HG02970 (cell line): ENCODE data around the gene MS4A8.
"Not testable (repeated sequence)": the region's sequence is repeated elsewhere in the genome, so short reads cannot be mapped to it uniquely, and the experiment has no call there.

Source experiments
- ATAC-seq: cut with Tn5 transposase; IDR thresholded peaks from one replicate; pipeline ENCODE4 v1.9.1; 2021; ENCODE audit warnings: mild to moderate bottlenecking, moderate library complexity, moderate number of reproducible peaks; ENCODE audit not compliant: unreplicated experiment, low FRiP score

Gene MS4A8, protein sequence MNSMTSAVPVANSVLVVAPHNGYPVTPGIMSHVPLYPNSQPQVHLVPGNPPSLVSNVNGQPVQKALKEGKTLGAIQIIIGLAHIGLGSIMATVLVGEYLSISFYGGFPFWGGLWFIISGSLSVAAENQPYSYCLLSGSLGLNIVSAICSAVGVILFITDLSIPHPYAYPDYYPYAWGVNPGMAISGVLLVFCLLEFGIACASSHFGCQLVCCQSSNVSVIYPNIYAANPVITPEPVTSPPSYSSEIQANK

DNA sequence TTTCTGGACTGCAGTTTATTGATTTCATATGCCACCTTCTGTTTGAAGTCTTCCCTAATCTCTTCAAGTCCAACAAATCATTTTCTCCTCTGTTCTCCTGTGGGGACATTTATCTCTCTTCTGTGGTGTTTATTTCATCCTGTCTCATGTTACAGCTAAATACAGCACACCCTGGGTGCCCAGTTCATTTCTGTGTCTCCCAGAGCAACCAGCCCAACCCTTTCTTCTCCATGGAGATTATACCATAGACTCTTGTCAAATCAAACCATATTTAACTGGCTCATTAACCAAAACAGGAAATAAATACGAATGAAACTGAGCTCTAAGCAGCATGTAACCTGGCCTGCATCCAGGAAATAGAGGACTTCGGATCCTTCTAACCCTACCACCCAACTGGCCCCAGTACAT, at the start of gene MS4A8:
MS4A8 (plus strand) TSS at position 329 of the 408 bp plus-strand sequence. CDS start 1,249 bp downstream, outside the sequence.
- no peak for ATAC-seq

DNA sequence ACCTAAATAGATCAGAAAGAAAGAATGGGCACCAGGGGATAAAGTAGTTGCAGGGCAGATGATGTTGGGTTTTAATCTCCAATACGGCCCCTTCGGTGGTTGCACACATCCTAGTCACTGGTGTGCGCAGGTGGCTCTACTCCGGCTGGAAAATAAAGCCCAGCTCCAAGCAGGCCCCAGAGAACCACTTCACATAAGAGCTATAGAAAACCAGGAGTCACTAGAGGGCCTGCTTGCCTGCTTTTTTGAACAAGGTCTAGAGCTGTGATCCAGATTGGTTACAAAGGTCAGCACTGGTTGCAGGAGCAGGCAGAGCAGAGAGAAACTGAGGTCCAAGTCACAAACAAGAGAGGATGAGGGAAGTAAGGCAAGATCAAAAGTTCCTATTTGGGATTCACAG, 41.5 kb upstream of the MS4A8 start:
- ATAC-seq: no peak

DNA sequence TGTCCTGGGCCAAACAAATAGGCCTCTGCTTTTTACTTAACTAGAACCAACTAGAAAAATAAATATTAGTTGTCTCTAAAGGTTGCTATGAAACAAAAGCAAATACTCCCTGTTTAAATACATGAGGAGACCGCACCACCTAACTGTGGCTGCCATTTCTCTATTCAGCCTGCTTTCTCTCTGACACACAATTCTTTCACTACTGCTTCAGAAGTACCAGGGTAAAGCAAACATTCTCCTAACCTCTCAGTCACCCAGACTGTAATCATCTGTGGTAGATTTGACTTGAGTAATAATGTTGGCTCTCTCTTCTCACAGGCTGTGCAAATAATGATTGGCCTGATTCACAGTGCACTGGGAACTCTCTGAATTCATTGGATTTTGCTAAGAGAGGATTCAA, 41.0 kb upstream of the MS4A8 start:
- no peak for ATAC-seq

DNA sequence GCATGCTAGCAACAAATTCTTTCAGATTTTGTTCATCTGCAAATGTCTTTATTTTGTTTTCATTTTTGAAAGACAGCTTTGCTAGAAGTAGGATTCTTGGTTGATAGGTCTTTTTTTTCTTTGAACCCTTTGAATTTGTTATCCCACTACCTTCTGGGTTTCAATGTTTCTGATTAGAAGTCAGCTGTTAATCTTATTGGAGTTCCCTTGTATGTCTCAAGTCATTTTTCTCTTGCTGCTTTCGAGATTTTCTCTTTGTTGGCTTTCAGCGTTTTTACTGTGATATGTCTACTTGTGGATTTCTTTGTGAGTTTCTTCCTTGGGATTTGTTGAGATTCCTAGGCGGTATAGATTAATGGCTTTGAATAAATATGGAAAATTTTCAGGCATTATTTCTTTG, 27.2 kb upstream of the MS4A8 start:
- no peak for ATAC-seq

DNA sequence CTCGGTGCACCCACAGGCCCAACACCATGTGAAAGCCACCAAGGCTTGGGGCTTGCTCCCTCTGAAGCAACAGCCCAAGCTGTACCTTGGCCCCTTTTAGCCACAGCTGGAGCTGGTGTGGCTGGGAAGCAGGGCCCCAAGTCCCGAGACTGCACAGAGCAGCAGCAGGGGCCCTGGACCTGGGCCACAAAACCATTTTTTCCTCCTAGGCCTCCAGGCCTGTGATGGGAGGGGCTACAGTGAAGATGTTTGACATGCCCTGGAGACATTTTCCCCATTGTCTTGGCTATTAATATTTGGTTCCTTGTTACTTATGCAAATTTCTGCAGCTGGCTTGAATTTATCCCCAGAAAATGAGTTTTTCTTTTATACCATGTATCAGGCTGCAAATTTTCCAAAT, 21.2 kb upstream of the MS4A8 start:
- ATAC-seq: not testable (repeated sequence)

DNA sequence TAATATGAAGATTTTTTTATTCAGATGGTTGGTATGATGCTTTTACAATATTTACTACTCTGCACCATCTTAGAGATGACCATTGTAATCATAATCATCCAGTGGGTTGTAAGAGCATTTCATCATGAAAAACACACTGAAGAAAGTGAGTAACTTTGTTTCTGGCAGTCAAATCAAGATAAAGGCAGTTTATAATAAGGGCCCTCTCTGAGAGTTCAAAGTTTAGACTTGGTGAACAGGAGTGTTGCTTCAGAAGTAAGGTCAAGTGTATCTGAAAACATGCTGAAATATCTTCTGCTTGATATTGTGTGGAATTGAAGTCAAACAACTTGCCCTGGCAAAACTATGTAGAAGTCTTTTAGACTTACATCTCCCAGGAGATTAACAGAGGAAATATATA, 19.5 kb upstream of the MS4A8 start:
- no peak for ATAC-seq

DNA sequence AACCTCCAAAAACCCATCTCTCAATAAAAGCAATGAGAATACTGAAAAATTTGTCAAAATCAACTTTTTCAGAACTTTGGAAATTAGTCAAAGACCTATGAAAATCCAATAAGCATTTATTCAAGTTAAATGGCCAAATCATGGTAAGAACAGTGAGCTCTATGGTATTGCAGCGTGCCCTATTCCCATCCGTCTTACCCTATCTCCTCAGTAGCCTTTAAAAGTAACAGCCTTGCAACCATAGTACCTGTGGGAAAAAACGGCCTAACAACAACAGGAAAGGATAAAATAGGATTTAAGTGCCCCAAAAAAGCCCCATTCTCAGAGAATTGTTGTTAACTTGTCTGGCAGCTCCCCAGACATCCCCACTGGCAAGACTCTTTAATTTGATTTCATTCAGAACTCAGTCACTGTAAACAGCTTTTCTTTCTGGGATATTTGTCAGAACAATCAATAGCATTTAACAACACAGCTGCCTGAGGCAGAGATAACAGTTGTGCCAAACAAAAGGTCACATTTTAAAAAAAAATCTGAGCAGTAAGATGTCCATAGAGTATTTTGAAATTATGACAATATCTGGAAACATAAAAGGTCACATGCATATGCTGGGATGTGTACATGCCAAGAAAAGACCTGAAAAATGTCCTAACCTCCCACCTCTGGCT, 18.8 kb upstream of the MS4A8 start:
- no peak for ATAC-seq

DNA sequence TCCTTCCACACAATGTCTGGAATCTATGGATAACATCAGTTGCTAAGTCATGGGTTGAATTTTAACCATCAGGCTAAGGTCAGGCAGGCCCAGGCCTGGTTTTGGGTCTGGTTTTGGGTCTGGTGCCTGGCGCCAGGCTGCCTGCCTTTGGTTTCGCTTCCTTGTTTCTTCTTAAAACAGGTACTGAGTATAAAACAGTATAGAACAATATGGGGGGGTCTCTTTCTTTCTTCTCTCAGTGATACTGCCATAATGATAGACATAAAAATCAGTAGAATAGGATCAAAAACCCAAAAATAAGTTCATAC, 14.9 kb upstream of the MS4A8 start:
- ATAC-seq: not testable (repeated sequence)

DNA sequence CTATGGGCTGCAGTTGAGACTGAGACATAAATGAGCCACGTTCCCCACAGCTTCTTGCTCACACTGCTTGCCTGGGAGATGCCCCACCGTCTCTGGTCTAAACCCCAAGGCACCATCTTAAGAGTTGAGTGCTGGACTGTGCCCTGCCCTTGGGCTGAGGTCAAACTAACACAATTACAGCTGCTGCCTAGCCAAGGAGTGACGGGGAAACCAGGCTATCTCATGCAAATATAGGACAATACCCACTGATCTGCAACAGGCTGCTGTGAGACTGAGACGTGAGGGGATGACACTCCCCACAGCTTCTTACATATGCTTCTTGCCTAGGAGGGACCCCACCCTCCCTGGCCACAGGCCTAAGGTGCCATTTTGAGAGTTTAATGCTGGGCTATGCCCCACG, 7.8 kb upstream of the MS4A8 start:
- no peak for ATAC-seq

DNA sequence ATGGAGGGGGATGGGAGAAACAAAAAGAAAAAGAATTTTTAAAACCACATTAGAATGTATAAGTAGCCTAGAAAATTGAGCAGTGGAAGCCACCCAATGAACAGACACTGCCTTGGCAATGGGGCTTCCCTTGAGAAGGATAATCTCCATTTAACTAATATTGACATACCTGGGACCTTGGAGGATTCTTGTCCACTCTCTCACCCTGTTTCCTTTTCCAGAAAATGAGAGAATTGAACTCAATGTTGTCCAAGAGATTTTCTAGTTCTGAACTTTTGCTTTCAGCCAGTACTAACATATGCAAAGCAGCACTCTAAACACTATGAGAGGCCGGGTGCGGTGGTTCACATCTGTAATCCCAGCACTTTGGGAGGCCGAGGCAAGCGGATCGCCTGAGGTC, 524 bp downstream of the MS4A8 start:
- ATAC-seq: no peak

DNA sequence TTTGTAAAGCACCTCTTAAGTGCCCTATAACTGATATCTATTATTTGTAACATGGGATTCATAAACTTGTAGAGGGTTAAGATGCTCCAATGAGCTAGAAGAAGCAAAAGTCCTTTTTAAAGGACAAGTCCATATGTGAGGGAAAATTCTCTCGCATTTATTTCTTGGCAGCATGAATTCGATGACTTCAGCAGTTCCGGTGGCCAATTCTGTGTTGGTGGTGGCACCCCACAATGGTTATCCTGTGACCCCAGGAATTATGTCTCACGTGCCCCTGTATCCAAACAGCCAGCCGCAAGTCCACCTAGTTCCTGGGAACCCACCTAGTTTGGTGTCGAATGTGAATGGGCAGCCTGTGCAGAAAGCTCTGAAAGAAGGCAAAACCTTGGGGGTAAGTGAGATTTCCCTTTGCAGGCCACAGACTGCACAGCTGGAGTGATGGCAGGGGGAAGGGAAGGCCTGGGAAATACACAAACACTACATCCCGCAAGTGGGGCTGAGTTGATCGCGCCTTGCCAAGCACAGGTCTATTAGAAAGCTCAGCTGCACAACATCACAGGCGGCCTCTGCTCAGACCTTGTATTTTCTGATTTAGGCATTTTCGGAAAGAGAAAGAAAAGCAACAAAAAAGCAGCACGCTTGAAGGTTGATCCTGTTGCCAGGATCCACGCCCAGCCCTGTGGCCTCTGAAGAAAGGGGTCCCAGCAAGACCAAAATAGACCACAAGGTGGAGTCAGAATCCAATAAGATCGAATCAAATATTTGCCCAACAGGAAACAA, 1.5 kb downstream of the MS4A8 start:
- ATAC-seq: no peak

DNA sequence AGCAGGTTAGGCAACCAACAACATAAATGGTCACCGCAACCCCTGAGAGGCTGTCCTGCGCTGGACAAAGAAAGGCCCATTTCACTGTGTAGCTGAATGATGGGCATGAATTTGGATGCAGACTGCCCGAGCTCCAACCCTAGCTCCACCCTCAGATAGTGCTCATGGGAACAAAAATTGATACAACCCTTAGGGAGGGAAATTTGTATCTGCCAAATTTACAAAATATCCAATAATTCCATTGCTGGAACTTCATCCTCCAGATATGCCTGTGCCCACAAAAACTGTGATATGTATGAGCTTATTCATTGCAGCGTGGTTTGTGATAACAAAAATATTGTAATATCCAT, 2.0 kb downstream of the MS4A8 start:
- ATAC-seq: no peak

DNA sequence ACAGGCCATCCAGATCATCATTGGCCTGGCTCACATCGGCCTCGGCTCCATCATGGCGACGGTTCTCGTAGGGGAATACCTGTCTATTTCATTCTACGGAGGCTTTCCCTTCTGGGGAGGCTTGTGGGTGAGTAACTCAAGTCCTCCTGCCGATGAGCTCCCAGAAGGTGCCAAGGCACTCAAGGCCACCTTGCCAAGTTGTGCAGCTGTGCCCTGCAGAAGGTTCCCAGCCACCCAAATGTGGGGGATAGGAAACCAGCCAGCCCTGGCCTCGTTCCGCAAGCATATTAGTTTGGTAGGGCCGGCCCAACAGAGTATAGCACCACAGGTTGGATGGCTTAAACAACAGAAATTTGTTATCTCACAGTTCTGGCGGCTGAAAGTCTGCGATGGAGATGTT, 4.0 kb downstream of the MS4A8 start:
- ATAC-seq: no peak

DNA sequence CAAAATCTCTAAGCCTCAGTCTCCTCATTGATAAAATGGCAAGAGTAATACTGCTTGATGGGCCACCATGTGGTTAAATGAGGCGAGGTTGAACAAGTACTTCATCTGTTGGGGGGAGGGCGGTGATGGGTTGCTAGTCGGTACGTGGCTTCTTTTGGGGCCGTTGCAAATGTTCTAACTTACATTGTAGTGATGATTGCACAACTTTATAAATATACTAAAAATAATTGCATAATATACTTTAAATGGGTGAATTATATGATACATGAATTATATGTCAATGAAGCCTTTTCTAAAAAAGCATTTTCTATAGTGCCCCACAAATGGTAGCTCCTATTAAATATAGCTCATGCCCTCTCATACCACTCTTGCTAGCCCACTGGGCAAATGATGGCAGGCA, 6.5 kb downstream of the MS4A8 start:
- no peak for ATAC-seq

DNA sequence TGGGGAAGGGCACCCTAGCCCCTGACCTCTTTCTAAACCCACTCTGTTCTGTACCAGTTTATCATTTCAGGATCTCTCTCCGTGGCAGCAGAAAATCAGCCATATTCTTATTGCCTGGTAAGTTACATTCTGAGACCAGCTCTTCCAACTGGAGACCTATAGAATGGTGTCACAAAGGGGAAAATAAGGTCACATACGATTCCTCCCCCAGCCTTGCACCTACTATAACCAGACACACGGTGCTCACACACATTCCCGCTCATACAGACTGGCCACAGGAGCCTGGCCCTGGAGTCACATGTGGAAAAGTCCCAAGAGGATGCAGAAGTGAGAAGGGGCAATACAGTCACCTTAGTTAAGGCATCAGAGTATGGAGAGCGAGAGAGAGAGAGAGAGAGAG, 7.5 kb downstream of the MS4A8 start:
- ATAC-seq: no peak

DNA sequence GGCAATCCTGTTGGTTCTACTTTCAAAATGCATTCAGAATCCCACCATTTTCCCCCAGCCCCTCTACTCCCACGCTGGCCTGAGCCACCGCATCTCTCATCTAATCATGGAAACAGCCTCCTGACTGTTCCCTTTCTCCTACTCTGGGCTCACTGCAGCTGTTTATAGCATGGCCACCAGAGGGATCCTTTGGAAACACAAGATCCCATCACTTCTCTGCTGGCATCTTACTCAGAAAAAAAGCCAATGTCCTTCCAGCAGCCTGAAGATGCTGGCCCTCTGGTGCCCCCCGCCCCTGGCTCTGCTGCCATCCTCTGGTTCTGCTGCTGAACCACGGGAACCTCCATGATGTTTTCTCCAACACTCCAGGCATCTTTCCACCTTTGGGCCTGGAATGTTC, 11.1 kb downstream of the MS4A8 start:
- ATAC-seq: no peak

DNA sequence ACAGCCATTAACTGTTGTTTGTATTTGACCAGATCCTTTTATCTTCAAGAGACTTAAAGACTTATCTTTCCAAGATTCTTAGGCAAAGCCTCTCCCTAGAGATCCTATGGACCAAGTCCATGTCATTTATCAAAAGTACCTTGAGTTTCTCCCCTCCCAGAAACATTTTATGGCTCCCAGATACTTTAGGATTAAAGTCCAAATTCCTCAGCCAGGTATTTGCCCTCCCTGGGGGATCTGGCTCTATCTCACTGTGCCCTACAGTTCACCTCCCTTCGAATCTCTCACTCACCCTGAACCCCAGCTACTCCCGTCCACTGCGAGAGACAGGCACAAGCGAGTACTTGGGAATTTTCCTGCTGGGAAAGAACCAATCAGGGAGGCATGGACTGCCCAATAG, 11.9 kb downstream of the MS4A8 start:
- no peak for ATAC-seq

DNA sequence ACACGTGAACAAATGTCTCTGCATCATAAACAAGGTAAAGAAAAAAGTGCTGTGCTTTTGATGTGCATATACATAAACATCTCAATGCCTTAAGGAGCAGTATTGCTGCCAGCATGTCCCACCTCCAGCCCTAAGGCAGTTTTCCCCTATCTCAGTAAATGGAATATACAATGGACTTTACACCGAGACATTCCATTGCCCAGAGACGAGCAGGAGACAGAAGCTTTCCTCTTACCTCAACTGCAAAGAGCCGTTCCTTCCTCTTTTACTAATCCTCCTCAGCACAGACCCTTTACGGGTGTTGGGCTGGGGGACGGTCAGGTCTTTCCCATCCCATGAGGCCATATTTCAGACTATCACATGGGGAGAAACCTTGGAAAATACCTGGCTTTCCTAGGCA, 14.0 kb downstream of the MS4A8 start:
- not testable (repeated sequence) for ATAC-seq

DNA sequence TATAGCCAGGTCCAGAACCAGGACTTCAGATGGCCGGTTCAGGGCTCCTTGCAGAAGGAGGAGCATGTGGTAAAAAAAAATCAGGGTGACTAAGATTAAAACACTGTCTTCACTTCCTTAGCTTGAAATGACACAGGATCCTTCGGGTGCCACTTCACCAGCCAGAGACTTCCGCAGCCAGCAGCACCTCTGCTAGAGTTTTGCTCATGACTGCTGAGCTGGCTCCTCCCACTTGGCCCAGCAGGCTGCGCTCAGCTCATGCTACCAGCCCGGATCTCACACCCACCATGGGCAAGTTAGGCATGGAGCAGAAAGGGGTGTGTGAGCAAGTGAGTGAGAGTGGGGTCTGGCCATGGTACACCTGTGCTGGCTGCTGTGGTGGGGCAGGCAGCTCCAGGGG, 18.5 kb downstream of the MS4A8 start:
- ATAC-seq: no peak

DNA sequence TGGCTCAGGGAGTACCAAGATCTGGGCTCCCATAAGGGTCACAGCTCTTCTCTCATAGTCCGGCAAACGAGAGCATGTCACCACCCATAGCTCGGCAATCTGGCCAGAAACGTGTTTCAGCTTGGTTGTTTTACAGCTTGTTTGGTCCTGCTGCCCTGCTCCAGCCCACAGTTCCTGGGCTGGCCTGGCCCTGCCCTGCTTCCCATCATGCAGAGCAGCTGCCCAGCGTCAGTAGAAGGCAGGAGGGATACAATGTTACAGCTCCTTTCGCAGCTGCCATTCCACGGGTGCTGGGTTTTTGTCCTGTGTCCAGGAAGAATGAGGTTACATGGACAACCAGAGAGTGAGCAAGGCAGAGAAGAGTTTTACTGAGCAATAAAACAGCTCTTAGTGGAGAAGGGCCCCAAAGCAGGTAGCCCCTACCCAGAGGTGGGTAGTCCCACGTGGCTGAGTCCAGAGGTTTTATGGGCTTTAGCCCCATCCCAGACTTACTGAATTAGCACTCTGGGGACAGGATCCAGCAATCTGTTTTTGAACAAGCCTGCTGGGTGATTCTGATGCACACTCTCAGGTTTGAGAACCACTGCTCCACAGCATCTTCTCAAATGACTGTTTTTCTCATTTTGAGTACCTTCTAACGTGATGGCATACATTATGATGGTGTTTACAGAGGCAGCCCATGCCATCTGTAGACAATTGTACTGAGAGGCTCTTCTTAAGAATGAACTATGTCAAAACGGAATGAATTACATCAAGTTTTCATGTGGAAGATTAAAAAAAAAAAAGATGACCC, 19.3 kb downstream of the MS4A8 start:
- ATAC-seq: no peak

DNA sequence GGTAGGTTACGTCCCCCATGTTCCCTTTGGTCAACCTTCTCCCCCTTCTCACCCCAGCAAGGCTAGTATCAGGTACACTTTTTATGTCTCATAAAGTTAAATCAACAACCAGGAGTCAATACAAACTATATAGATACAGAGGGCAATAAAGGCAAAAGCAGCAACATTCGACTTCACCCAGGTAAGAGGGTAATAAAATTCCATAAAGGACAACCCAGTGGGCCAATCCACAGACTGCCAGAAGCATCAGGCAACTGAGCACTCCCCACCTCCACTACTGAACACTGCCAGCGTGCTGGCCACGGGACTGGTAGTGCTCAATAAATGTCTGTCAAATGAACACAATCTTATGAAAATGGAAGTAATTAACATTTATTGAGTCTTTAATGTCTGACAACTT, 20.0 kb downstream of the MS4A8 start:
- no peak for ATAC-seq
